Stimulated activated CD8-positive, alpha-beta memory T cell treated with anti-CD3 and anti-CD28 coated beads, Interleukin-15, amount 100 ng/mL, for 48 hours (primary cell): ENCODE measurements around the gene RBM5.
A peak's percentile ranks its signal among the peaks of the same experiment; 100 is the strongest.
"Not testable (repeated sequence)": the region's sequence is repeated elsewhere in the genome, so short reads cannot be mapped to it uniquely, and the experiment has no call there.

ENCODE experiments used
- DNase-seq, 2 donors: peaks; one replicate each; pipeline ENCODE4 v3.0.0-alpha.2; 2020; ENCODE audit warnings: low read depth in 2 of 2

RBM5 gene

DNA sequence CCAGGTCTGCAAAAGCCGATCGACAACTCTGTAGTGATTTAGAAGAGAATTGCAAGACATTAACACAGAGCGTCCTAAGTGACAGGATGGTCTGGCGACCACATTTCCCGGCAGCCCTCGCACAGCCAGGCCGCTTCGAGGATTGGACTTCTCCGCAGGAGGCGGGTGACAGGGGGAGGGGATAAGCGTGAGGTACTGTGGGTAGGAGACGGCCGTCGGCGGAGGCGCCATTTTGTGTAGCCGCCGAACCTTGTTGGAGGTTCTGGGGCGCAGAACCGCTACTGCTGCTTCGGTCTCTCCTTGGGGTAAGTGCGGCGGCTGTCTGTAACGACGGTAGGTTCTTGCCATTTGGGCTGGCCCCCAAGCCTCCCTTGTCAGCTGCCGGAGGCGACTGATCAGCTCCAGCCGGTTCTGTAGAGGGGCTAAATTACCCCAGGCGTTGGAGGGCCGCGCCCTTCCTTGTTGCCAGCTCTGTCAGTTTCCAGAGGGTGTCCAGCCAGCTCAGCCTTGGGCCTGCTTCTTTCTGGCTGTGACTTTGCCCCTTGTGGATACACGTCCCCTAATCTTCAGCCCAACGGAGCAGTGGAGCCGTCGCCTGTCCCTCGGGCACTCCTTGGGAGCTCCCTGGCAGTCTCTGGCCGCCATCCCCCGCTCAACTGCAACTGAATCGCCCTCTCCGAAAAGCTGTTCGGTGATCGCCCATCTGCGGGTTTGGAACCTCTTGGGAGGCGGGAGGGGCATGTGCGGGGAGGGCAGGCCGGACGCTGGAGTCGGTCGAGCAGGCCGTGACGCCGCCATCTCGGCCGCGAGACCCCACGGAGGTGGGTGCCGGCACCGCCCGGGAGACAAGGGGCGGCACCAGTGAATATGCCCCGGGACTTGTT is at the start of gene RBM5:
TSS of gene RBM5 (plus strand) at position 195 of the 884 bp plus-strand sequence. CDS start 1,516 bp downstream, outside the sequence.
- DNase-seq: peak; percentile 89 to 90

DNA sequence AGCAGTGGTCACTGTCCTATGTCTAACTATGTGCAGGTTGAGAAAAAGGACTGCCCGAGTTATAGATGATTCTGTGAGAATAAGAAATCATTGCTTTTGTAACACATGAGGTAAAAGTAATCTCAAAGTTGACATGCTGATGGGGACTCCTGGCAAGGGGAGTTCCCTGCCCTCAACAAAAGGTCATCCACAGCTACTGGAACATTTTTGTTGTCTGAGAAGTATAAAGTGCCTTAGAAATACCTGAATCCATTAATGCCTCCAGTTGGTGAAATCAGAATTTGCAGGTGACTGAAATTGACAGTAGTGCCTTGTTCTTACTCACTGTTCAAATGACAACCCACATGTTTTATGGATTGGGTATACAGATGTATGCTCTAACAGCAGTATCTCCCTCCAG is 43.7 kb upstream of the RBM5 start:
- DNase-seq: no peak

DNA sequence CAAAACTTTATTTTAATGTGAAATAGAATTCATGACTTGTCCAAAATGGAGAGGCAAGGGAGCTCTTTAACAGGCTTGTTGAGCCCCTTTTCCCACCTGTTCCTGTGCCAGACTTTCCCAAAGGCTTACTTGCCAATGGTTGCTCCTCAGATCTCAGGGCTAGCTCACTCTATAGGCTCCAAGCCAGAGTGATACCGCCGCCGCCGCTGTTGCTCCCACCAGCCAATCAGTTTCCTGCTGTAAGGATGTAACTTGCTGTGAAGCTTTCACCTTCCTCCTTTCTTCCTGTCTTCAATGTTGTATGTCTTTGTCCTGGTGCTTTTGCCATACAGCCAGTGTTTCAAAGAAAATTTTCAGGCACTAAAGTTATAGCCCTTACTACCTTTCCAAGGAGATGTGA is 41.3 kb upstream of the RBM5 start:
- DNase-seq: no peak

DNA sequence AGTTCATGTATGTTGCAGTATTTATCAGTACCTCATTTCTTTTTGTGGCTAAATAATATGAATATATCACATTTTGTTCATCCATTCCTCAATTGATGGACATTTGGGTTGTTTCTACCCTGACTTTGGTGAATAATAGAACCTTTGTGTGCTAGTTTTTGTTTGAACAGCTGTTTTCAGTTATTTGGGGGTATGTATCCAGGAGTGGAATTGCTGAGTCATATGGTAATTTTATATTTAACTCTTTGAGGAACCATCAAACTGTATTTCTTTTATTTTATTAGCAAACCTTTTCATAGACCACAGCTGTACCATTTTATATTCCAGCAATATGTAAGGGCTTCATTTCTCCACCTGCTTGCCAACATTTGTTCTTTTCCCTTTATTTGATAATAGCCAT is 38.4 kb upstream of the RBM5 start:
- no peak for DNase-seq

DNA sequence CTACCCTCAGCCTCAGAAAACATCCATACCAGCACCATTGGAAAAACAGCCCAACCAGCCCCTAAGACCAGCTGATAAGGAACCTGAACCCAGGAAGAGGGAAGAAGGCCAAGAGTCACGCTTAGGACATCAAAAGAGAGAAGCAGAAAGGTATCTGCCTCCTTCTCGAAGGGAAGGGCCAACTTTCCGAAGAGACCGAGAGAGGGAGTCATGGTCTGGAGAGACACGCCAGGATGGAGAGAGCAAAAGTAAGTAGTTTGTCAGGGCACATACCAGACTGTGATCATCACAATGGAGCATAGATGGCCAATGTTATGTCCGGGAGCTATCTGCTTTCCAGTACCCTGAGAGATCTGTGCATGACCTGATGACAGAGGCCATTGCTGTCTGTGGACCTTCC is 31.0 kb upstream of the RBM5 start:
- DNase-seq: no peak

DNA sequence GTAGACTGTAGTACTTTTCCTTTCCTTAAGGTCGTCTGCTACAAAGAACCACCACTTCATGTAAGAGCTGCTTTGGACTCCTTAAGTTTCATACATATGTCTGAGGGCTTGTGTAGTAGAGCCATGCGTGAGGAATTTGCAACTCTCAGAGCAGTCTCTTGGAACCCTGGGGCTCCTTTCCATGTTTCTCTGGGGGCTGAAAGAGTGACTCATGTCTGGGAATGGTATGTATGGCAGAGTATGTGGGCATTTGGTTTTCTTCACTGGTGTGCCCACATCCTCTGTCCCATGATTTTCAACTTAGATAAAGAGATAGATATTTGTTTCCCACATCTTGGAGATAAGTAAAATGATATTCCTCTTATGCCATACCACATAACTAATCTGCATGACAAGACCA is 20.6 kb upstream of the RBM5 start:
- no peak for DNase-seq

DNA sequence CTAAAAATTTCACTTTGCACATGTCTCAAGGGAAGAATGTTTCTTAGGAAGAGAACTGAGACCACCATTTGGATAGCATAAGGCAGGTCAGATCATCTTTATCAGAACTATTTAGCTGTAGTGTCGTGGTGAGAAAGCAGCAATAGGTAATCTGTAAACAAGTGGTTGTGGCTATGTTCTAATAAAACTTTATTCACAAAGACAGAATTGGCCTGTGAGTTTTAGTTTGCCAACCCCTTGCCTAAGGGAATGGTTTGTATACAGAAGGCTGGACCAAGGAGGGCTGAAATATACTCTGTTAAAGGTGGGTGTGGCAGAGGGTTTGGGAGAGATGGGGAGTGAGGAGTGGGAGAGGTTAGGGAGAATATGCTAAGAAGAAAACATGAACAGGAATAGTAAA is 10.6 kb upstream of the RBM5 start:
- no peak for DNase-seq

DNA sequence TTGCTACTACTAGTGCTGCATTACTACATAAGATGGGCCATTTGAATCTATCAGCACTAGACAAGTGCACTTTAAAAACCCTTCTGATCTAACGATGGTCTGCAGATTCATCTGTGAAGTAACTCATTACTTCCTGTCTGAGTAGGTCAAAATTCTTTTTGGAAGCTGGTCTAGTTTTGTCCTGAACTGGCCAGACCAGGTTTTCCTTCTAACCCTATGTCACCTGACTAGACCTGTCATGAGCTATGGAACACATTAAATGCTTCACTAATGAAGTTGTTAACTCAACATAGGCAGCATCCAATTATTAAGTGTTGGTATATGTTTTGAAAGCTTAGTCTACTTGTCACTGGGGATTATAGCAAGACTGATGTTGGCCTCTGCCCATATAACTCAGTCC is 10.1 kb upstream of the RBM5 start:
- no peak for DNase-seq

DNA sequence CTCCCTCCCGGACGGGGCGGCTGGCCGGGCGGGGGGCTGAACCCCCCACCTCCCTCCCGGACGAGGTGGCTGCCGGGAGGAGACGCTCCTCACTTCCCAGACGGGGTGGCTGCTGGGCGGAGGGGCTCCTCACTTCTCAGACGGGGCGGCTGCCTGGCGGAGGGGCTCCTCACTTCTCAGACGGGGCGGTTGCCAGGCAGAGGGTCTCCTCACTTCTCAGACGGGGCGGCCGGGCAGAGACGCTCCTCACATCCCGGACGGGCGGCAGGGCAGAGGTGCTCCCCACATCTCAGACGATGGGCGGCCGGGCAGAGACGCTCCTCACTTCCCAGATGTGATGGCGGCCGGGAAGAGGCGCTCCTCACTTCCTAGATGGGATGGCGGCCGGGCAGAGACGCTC is 3.8 kb upstream of the RBM5 start:
- DNase-seq: not testable (repeated sequence)

DNA sequence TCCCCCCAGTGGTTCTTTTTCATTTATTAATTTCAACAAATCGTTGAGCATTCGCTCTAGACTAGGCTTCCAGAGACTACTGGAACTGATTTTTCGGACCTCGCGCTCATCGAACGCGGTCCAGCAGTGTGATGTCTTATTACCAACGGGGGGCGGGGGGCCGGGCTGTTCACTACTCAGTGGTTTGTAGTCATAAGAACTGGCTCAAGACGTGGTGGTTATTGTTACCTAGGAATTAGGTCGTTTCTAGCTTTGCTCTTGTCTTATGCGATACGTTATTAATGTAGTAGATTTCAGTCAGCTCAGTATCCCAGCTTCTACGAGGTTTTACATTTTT is 858 bp downstream of the RBM5 start:
- DNase-seq: no peak

DNA sequence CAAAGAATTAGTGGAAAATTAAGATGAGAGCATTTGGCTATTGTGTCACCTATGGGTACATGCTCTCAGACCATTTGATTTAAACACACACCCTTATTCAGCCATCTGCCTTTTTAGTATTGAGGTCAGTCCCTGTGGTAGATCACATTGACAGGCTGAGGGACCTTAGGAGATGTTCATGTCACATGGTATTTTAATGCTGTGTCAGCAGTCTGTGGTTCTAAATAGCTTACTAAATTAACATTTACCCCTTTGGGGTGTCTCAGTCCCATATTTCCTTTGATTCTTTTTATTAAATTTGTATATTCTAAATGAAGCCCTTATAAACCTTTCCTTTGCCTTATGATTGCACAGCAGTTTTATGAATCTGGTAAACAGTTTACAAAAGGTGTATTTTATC is 2.3 kb downstream of the RBM5 start:
- no peak for DNase-seq

DNA sequence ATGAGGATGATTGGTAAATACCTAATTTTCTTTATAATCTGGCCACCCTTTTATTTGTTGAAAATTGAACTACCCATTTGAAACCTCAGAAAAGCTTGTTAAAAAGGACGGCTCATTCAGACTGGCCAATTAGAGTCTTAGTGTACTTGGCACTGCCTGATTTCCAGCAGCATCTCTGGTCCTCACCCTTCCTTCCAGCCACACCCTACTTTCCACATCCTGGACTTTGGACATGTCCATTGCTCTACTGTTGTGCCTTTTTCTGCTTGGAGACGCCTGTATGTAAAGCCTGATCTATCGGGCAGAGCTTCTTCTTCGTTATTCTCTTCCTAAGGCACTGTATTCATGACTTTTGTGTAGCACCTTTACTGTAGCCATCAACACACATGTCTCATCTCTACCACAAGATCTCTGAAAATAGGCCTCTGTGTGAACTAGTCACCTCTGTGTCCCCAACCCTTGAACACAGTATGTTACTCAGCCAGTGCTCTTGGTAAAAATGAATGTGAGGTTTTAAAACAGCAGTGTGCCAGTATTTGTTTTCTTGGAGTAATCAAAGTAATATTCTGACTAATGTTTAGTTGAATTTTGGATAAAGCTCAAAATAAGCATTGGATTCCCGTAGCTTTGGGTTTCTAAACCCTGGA is 6.8 kb downstream of the RBM5 start:
- DNase-seq: no peak

DNA sequence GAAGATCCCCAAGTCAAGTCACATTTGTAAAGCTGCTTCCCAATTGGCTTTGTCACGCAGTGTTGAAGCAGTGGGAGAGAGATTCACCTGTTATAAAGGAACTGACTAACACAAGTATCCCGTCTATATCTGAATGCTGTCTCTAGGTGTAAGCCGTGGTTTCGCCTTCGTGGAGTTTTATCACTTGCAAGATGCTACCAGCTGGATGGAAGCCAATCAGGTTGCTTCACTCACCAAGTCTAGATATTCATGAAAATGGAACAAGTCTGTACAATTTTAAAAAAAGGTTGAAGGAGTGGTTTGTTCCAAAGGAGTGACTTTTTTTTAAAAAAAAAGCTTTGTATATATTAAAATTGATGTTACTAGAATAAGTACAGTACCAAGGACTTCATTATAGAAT is 11.7 kb downstream of the RBM5 start:
- no peak for DNase-seq

DNA sequence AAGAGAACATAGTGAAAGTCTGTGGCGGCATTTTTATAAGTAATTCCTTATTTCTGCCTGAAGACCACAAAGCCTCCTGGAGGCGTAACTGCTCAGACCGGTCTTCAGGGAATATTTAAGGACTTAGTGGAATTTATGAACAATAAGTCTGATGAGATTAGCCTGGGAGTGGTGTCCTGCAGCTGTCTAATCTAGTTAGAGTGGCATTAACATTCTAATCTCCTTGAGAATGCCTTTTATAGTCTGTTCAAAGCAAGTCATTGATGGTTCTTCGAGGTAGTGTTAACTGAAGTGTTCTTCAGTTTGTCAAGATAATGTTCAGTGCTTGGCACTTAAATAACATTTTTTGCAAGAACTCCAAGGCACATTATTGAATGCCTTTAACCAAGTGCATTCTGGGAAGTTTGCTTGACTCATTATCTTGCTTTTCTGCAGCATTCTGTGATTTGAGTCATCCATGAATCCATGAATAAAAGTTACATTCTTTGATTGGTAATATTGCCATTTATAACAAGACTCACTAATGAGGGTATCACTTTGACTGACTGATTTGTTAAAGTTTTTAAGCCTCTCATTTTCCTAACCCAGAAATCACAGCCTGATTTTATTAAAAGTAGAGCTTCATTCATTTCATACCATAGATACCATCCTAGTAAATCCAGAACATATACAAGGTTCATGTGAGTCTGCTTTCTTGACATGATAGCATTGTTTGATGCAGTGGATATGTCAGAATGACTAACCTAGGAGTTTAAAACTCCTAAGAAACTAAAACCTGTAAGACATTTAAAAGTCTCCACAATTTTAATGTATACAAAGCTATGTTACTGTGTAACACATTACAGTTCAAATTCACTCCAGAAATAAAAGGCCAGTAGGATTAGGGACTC is 12.5 kb downstream of the RBM5 start:
- DNase-seq: no peak

DNA sequence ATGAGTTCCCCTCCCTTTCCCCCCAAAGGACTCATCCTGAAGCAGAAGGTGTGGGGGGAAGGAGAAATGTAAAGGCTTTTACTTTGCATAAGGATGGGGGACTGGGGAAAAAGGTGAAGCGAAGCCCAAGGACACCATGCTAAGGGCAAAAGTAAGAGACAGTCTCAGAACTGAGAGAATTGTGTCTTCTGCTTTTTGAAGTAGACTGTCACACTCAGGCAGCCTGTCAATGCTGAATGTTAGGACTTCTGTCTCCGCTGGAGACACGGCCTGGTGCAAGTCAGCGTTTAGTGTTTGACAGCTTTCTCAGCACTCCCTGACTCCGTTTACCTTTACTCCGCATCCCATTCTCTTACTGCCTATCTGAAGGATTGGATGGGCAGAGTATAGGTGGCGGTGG is 13.8 kb downstream of the RBM5 start:
- DNase-seq: no peak

DNA sequence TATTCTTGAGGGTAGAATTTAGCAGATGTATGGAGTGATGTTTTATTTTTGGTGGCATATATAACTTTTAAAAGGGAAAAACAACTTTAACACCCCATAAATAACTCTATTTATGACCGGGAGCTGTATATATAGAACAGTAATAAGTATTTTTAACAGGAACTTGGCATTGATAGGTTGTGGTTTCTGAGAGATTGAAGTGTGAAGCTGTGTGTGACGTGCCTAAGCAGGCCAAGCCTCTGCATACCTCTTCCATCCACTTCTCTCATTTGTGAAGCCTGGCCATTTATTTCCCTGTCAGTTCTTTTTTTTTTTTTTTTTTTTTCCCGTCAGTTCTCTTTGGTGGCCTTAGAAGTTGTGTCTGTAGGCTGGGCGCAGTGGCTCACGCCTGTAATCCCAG is 23.0 kb downstream of the RBM5 start:
- DNase-seq: no peak

DNA sequence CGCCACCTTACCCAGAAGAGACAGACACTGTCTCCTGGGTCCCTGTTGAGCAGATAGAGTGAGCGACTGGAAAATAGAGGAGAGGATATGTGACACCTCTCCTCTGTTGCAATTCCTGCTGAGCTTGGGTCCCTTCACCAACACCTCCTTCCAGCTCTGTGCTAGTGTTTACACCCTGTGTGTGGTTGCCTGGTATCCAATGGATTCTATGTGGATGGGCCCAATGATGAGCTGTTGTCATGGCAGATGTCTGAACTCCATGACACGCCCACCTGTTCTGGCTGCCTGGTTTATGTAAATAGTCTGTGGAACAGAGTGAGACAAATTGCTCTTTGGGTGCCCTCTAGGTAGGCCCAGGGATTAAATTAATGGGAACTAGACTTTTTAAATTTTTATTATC is 23.7 kb downstream of the RBM5 start:
- no peak for DNase-seq

DNA sequence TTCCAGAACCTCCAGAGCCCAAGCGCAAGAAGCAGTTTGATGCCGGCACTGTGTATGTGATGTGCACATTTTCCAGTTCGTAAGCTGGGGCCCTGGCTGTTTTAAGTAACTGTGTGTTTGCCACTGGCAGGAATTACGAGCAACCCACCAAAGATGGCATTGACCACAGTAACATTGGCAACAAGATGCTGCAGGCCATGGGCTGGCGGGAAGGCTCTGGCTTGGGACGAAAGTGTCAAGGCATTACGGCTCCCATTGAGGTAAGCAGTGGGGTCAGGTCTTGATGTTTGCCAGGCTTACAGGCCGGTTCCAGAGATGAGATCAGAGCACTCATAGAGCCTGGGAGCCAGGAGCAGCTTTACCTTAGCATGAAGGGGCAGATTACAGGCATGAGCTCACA is 28.4 kb downstream of the RBM5 start:
- DNase-seq: no peak

DNA sequence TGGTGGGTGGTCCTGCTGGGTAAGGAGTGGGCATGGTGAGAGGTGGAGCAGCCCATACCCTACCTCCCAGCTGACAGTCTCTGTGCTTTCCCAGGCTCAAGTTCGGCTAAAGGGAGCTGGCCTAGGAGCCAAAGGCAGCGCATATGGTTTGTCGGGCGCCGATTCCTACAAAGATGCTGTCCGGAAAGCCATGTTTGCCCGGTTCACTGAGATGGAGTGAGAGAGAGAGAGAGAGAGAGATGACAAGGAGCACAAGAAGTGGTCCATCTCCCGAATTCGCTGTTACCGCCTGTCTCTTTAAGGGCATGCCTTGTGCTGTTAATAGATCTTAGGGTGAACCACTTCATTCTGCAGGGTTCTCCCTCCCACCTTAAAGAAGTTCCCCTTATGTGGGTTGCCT is 29.5 kb downstream of the RBM5 start:
- DNase-seq: no peak

DNA sequence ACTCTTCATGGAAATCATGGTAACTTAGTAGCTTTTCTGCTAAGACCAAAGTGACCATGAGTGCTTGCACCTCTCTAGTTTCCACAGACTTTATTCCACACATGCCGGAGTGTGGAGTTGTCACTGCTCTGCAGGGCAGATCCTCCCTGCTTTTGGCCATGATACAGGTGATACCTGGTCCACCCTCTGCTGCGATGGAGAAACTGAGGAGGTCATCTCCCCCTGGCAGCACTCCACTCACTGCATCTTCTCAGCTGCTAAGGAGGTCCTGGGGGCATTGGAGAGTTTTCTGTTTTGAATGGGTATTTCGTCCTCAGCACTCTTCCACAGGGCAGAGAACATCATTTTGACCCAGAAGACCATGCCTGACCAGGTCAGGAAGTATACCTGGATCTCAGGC is 31.1 kb downstream of the RBM5 start:
- DNase-seq: no peak

DNA sequence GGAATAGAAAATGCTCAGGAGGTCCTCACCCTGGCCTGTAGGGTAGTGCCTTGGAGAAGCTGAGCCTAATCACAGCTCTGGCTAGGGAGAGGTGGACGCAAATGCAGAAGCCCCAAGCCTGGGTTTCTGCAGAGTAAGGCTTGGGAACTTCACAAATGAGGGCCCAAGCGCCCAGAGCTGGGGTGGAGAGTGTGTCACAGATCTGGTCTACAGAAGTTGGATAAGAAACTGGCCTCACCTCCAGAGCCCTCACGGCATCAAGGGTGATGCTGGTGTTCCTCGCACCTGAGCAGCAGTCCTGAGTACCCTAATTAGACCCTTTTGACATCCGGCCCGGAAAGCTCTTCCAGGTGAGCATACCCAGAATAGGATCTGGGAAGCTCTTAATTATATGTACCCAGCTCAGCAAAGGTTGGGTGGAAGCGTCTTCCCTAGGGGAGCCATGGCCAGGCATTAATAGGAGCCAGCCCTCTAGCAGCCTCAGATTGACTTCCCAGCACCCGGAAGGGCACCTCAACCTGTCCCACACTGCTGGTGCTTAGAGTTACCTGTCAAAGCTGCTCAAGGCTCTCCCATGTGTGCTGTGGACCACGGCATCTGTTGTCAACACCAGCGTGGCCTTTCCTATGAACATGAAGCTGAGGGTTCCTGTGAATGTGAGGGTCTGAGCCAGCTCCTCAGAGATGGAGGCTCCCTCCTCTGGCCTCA is 31.8 kb downstream of the RBM5 start:
- DNase-seq: no peak
